ENCODE data around the gene CATSPERB. TPM values are rescaled to one million over a fixed set of nuclear protein-coding genes. Genes with fewer than 3 reads are reported as not detected.

Gene CATSPERB
- total RNA-seq, 4 donors from 2014 or later, result 0.65 to 4.7 (median 3.9) TPM

DNA sequence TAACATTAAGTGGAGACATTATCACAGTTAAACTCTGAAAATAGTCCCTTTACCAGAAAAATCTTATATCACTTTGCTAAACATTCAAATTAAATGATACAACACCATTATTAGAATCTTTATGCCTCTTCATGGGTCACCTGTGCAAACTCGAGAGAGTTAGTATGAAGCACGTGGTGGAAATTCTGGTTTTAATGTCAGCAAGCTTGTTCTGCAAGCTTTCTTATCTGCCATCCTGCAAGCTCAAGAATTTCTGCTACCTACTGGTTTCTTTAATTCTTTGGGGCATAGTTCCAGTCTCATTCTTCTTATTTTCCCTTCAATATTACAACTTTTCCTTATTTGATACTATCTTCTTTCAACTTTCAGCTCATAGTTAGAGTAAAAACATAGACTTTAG is 868 bp downstream of the CATSPERB start:
- TF ChIP-seq, protein P1, sequence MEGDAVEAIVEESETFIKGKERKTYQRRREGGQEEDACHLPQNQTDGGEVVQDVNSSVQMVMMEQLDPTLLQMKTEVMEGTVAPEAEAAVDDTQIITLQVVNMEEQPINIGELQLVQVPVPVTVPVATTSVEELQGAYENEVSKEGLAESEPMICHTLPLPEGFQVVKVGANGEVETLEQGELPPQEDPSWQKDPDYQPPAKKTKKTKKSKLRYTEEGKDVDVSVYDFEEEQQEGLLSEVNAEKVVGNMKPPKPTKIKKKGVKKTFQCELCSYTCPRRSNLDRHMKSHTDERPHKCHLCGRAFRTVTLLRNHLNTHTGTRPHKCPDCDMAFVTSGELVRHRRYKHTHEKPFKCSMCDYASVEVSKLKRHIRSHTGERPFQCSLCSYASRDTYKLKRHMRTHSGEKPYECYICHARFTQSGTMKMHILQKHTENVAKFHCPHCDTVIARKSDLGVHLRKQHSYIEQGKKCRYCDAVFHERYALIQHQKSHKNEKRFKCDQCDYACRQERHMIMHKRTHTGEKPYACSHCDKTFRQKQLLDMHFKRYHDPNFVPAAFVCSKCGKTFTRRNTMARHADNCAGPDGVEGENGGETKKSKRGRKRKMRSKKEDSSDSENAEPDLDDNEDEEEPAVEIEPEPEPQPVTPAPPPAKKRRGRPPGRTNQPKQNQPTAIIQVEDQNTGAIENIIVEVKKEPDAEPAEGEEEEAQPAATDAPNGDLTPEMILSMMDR (IDR thresholded peaks at IDR 0.05; ENCODE audit: low read depth), result no peak

DNA sequence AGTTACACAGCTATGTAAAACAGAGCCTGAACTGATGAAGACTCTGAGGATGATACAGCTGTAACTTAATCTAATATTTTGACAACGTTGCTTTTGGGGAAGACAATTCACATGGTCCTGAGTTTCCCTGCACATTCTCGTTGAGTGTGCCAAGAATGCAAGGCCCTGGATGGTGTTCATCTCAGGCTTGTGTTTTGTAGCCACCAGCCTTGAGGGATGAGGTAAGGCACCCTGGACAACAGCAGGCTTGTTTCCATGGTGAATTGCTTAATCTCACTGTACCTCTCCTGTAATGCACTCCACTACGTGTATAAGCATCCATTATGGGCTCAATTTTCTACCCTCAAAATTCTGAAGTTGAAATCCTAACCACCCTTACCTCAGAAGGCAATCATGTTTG is 2.1 kb downstream of the CATSPERB start:
- TF ChIP-seq, protein P1 (IDR thresholded peaks at IDR 0.05; ENCODE audit: low read depth), result no peak

DNA sequence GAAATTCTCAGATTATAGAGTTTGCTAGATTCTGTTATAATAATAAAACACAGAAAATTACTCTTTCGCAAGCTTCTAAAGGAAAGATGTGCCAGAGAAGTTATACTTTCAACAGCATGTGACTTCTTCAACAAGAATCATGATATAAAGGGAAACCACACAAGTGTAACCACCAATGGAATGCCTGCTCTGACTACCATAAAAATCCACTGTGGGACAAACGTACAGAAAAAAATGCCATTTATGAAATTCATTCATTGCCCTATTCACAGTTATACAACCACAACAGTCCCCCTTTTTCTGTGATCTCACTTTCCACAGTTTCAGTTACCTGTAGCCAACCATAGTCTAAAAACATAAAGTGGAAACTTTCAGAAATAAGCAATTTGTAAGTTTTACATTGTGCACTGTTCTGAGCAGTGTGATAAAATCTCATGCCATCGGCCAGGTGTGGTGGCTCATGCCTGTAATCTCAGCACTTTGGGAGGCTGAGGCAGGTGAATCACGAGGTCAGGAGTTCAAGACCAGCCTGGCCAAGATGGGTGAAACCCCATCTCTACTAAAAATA is 3.2 kb downstream of the CATSPERB start:
- TF ChIP-seq, protein P1 (IDR thresholded peaks at IDR 0.05; ENCODE audit: low read depth), result no peak

DNA sequence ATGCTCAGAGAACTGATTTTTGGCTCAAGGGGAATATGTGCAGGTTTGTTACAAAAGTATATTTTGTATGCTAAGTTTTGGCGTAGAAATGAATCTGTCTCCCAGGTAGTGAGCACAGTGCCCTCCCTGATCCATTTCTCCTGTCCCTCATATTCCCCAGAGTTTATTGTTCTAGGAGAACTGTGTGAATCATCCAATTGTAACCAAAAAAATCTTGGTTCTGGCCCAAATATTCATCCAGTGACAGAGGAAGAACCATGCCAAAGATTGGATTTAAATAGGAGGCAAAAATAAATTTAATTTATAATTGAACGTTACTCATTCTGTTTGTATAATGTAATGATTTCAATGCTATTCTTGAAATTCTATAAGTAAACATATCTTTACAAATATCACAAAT is 4.8 kb downstream of the CATSPERB start:
- TF ChIP-seq, protein P1 (IDR thresholded peaks at IDR 0.05; ENCODE audit: low read depth), result no peak

DNA sequence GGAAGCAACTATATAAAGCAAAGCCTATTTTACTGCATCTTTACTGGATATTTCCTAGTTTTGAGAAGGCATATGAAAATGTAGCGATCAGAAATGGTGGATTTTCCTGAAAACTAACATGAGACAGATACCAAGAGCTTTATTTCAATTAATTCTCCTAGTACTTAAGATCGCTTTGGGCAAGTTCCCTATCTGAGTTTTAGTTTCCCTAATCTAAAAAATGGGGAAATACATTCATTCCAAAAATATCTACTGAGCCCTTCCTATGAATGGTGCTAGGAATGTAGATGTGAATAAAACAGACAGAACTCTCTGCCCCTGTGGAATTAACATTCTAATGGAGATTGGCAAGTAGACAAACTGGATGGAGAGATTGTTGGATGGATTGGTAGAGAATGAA is 8.4 kb downstream of the CATSPERB start:
- TF ChIP-seq, protein P1 (IDR thresholded peaks at IDR 0.05; ENCODE audit: low read depth), result no peak

DNA sequence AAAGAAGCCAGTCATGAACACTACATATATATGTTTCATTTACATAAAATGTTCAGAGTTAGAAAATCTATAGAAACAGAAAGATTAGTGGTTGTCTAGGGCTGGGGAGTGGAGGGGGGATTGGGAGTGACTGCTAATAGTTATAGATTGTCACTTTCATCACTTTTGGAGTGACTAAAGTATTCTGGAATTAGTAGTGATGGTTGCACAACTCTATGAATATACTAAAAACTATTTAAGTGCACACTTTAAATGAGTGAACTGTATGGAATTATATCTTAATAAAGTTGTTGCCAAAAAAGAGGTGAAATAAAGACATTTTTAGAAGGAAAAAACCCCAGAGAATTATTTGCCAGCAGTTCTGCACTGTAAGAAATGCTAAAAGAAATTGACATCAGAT is 9.5 kb downstream of the CATSPERB start:
- TF ChIP-seq, protein P1 (IDR thresholded peaks at IDR 0.05; ENCODE audit: low read depth), result no peak

DNA sequence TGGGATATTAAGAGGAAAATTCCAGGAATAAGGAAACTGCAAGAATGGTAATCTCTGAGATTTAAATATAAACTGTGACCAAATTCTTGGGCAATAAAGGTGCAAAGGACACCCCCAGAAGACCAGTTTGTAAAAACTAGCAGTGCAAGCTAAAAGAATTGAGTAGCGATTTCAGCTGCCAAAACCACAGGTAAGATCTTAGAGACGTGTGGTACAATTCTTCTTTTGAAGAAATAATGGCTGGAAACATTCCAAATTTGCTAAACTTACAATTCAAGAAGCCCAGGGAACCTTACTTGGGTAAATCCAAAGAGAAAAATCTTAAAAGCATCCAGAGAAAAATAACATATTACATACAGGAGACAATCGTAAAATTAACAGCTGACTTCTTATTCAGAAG is 12.0 kb downstream of the CATSPERB start:
- TF ChIP-seq, protein P1 (IDR thresholded peaks at IDR 0.05; ENCODE audit: low read depth), result no peak
